HS-5 (cell line): Measurements from ENCODE around the gene CD151.

Experiments
- DNase-seq: peaks from one replicate; pipeline ENCODE4 v3.0.0-alpha.2; 2012; ENCODE audit warnings: low read depth

The CD151 gene

DNA sequence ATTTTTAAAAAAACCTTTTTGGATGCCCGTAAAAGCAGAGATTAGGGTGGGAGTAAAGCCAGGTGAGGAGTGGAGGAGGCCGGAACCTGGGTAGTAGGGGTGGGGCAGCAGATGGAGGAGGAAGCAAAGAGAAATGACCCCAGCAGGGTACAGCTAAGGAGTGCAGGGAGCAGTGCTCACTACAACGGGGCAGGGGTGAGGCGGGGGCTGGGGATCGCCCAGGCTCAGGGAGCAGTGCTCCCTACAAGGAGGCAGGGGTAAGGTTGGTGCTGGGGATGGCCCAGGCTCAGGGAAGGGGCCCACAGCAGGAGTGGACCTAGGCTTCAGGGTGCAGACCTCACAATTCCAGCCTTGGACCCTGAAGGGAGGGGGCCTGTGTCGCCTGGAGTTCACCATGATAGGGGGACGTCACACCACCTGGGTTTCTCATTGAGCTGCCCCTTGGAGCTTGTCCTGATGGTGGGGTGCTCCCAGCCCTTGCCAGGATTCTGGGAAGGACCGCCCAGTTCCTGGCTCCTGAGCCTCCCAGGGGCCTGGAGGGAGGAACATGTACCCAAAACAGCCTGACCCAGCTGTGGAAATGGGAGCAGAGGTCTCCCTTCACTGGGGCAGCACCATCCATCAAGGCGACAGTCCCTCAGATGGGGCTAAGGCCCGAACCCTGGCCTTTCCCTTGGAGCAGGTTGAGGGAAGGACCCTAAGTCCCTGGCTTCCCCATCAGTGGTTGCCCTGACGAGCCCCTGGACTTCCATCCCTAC, 16.9 kb upstream of the CD151 start:
- DNase-seq = no peak

DNA sequence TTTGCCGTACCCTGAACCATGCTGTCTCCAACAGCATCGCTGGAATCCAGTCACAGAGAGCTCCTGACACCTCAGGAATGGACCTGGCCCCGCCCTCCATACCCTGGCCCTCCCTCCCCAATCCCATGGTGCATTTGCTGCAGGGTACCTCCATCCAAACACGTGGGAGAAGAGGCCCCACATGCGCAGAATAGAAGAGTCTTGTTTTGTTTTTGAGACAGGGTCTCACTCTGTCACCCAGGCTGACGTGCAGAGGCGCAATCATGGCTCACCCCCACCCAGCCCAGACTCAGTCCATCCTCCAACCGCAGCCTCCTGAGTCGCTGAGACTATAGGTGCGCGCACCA, 16.3 kb upstream of the CD151 start:
- DNase-seq = no peak

DNA sequence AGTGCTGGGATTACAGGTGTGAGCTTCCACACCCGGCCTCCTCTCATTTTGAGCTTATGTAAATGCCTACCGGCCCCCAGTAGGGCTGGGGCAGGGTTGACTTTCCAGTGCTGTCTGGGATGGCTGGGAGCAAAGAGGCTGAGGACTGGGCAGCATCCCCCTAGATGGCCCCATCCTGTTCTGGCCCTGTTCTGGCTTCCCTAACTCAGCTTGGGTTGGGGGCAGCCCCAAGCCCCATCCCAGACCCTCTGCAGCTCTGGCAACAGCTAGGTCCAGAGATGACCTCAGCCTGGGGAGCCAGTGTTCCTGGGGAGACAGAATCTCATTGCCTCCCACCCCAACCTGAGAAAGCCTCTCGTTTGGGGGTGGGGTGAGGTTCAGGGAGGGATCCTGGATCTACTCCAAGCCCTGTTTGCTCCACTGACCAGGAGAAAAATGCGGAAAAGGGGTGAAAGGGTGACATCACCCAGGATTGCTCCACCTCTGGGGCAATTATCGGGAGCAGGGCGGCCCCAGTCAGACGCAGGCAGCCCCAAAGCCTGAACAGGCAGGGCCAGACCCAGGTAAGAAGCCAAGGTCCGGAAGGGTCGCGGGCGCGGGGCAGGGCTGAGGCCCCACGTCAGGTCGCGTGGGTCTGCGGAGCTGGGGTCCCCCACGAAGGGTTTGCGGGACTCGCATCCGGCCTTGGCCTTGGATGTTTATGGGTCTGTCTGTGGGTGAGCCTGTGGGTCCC, 14.2 kb upstream of the CD151 start, which contains the start of gene PNPLA2:
Gene PNPLA2 (plus strand): TSS at position 519 of the 733 bp plus-strand sequence. CDS start 805 bp downstream, outside the sequence.
- no peak for DNase-seq

DNA sequence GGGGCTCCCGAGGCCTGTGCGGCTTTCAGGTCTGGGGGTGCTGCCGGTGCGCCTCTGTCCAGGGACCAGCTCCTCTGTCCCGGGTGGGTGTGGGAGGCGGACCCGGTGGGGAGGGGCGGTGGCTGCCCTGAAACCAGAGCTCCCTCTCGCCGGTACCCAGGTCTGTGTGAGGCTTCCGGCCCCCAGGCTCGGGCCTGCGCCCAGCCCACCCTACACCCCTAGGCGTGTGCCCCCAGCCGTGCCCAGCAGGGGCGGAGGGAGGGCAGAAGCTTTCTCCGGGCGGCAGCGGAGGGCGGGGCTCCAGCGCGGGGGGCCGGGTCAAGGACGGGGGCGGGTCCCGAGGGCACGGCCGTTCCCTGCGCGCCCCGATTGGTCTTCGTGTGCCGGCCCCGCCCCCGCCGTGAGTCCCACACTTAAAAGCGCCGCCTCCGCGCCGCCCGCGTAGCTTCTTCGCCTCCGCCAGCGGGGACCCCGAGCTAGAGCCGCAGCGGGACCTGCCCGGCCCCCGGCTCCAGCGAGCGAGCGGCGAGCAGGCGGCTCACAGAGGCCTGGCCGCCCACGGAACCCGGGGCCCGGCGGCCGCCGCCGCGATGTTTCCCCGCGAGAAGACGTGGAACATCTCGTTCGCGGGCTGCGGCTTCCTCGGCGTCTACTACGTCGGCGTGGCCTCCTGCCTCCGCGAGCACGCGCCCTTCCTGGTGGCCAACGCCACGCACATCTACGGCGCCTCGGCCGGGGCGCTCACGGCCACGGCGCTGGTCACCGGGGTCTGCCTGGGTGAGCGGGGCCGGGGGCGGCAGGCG, 13.4 kb upstream of the CD151 start:
- no peak for DNase-seq

DNA sequence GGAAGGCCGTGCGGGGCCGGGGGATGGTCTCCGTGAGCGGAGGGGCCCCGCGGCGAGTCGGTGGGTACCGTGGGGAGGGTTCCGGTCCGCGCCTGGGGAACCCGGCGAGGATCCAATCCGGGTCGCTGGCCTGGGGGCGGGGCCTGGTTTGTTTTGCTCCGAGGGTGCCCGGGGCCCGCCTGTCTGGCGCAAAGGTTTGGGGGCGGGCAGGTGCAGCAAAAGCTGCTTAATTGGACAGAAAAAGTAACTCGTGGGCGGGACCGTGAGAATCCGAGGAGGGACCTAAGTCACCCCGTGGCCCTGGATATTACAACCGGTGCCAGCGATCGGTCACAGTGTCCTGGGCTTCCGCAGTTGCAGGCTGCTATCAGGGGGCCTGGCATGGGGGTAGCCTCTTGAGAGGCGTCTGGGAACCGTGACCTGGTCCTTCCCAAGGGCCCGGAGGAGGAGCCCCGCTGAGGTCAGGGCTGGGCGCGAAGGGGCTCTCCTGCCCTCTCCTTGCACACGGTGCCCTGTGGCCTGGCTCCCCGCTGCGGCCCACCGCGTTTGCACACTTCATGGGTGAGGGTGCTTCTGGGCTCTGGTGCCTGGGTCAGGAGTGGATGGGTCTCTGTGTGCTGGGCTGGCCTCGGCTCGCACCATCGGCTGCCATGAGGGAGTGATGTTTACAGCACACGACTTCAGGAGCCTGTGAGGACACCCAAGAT, 12.7 kb upstream of the CD151 start:
- no peak for DNase-seq

DNA sequence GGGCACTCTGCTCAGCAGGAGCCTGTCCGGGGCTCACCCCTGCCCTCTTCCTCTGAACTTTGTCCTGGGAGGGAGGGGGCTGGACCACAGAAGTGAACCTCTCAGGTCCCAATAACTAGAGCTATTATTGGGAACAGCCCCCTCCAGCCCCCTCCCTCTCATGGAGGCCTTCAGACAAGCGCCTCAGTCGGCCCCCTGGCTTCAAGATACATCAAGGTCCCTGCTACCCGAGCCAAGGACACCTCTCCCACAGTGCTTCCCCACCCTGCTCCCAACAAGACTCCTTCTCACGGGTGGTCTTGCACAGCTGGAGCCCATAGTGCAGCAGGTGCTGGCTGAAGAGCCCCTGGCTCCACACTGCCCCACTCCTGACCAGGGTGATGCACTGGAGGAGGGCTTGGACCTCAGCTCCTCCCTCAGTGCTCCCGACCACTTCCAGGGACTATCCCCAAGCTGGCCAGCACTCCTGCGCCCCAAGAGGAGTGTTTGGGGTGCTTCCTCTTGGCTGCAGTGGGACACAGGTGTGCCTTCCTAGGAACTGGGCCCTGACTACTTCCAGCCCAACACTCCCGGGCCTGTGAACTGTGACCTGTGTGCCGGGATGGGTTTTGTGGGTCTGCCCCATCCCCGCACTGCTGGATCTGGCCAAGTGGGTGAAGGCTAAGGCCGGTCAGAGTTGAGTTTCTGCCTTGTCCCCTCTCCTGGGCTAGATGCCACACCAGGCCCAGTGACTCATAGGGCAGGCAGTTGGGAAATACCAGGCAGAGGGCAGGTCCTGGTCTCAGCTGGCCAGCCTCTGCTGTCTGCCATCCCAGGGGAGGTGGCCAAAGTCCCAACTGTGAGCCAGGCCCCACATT, 11.9 kb upstream of the CD151 start:
- no peak for DNase-seq

DNA sequence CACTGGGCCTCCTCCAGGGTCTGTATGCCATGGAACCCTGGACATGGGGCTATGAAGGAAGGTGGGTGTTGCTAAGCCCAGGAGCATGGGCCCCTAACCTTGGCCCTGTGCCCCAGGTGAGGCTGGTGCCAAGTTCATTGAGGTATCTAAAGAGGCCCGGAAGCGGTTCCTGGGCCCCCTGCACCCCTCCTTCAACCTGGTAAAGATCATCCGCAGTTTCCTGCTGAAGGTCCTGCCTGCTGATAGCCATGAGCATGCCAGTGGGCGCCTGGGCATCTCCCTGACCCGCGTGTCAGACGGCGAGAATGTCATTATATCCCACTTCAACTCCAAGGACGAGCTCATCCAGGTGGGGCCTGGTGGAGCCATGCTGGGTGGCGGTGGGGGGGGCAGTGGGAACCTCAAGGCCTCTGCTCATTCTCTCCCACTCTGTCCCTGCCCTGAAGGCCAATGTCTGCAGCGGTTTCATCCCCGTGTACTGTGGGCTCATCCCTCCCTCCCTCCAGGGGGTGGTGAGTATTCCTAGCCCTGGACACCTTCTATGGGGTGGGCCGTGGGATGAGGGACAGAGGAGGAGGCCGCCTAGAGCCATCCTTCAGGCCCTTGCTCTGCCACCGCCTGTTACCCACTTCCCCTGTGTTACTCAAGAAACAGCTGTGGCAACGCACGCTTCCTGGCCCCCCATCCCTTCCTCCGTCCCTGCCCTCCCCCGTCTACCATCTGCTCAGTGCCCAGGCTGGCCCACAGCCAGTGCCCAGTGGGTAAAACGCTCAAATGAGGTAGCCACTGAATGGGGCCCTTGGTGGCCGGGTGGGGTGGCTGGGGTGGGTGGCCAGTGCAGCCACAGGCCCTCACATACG, 11.0 kb upstream of the CD151 start:
- no peak for DNase-seq

DNA sequence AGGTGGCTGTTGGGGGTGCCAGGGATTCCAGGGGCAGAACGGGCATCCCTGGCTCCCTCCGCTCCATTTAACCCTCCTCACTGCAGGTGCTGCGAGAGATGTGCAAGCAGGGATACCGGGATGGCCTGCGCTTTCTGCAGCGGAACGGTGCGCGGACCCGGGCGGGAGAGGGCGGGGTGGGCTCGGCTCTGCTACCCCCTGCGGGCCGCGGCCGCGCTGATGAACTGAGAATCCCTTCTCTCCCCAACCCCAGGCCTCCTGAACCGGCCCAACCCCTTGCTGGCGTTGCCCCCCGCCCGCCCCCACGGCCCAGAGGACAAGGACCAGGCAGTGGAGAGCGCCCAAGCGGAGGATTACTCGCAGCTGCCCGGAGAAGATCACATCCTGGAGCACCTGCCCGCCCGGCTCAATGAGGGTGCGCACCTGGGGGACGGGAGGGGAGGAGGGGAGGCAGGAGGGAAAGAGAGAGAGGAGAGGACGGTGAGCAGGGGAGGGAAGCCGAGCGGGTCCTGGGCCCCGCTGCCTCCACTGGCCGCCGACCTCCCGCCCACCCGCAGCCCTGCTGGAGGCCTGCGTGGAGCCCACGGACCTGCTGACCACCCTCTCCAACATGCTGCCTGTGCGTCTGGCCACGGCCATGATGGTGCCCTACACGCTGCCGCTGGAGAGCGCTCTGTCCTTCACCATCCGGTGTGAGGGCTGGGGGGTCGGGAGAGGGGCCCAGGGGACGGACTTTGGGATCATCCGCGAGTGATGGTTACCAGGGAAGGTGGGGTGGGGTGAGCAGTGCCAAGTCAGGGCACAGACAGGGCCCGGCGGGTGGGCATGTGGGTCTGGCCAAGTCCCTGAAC, 9.1 kb upstream of the CD151 start:
- DNase-seq = no peak

DNA sequence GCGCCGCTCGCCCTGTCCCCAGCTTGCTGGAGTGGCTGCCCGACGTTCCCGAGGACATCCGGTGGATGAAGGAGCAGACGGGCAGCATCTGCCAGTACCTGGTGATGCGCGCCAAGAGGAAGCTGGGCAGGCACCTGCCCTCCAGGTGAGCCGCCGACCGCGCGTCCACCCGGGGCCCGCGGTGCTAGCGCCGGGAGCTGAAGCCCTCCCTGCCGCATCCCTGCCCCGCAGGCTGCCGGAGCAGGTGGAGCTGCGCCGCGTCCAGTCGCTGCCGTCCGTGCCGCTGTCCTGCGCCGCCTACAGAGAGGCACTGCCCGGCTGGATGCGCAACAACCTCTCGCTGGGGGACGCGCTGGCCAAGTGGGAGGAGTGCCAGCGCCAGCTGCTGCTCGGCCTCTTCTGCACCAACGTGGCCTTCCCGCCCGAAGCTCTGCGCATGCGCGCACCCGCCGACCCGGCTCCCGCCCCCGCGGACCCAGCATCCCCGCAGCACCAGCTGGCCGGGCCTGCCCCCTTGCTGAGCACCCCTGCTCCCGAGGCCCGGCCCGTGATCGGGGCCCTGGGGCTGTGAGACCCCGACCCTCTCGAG, 8.4 kb upstream of the CD151 start:
- no peak for DNase-seq

DNA sequence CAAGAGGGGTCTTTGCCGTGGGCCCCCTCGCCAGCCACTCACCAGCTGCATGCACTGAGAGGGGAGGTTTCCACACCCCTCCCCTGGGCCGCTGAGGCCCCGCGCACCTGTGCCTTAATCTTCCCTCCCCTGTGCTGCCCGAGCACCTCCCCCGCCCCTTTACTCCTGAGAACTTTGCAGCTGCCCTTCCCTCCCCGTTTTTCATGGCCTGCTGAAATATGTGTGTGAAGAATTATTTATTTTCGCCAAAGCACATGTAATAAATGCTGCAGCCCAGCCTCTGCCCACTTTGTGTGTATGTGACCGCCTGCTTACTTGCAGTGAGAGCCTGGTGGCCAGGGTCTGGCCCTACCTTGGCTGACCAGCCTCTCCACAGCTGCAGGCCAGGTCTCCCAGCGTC, 7.8 kb upstream of the CD151 start:
- no peak for DNase-seq

DNA sequence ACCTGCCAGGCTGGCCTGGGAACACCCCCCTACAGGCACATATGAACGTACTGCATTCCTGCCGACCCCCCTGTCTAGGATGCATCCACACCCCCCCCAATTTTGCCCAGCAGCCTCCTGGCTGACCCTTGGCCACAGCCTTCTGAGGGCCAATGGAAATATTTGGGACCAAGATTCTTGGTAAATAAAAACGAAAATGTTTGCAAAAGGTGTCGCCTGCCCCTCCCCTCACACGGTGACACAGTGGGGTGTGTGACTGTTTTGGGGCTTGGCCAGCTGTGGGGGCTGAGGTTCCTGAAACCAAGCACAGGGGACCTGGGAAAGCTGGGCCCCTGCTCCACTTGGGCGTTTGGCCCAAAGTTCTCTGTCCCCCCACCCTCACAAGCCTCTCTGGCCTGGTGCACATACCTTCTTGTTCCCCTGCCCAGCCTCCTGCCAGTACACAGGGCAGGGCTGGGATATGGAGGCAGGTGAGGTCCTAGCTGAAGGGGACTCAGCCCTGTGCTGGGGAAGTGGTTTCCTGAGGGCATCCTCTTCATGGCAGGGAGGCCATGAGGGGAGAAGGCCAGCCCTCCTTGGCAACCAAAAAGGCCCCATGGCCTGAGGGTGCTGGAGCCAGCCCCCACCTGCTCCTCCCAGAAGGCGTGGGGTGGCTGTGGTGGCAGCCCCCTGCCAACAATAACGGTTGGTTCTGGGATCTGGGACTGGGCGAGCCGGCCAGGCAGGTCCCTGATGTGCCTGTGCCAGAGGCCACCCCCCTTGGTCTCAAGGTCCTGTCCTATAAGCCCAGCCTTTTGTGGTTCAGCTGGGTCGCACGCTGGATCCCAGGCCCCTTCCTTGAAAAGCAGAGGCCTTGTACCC, 7.2 kb upstream of the CD151 start:
- DNase-seq = no peak

DNA sequence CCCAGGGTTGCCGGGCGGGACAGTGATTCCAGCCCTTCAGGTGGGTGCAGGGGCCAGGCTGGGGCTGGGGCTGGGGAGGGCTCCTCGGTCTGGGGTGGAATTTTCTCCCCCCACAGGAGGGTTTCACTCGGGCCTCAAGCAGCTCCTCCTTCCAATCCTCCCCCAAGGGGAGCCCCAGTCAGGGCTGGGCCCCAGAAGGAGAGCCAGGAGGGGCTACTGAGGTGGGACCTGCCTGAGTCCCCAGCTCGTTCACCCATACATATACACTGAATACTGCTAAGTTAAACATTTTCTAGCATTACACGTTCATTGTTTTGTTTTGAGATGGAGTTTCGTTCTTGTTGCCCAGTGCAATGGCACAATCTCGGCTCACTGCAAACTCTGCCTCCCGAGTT, 6.5 kb upstream of the CD151 start:
- DNase-seq = no peak

DNA sequence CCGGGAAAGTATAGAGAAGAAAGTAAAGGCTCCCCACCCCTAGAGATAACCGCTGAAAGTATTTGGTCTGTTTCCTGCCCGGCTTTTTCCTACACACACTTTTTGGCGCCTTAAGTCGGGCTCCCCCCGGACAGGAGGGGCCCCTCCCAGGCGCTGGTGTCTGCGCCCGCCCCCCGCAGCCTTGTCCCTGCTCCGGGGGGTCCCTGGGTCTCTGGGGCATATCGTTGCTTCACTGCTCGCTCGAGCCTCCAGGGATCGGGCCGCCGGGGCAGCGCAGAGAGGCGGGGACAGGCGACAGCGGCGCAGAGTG, 6.0 kb upstream of the CD151 start:
- DNase-seq = no peak

DNA sequence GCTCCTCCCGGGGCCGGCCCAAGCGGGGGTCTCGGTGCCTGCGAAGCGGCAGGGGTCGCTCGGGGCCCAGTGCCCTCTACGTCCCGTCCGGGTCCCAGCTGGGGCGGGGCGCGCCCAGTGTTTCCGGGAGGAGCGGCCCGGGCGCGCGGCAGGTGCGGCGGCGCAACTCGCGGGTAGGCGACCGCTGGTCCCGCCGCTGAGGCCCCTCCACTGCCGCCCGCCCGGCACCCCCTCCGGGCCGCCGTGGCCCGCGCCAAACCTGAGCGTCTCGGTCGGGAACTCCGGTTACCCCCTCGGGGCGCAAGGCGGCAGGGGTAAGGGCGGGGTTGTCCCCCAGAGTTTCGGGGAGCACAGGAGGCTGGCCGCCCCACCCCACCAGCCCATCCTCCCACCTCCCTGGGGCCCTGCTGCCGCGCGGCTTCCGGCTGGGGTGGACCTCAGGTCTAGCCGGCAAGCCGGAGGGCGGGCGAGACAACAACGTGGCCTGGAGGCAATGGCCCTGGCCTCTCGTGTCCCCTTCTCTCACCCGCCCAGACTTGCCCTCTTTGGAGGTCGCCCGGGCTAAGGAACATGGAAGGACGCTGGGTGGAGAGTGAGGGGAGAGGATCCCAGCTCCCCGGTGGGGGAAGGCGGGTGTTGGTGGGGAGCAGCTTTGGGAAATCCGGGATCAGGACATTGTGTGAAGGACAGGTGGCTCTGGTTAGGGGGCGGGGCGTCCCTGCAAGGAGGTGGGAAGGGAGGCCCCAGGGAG, 5.4 kb upstream of the CD151 start:
- no peak for DNase-seq

DNA sequence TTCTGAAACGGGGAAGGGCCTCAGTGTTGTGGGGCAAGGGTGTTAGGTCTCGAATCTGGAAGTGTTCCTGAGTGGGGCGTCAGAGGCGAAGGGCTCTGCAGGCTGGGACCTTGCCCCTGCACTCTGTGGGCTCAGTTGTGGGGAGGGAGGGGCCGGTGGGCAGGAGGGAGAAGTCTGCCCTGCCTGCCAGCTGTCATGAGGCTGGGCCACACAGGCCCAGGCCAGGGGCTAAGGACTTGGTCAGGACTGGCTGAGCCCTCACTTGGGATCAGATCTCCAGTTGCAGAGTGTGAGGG, 4.9 kb upstream of the CD151 start, which contains the start of gene CRACR2B:
Gene CRACR2B (plus strand): TSS at position 23 of the 296 bp plus-strand sequence. CDS start 689 bp downstream, outside the sequence.
- no peak for DNase-seq

DNA sequence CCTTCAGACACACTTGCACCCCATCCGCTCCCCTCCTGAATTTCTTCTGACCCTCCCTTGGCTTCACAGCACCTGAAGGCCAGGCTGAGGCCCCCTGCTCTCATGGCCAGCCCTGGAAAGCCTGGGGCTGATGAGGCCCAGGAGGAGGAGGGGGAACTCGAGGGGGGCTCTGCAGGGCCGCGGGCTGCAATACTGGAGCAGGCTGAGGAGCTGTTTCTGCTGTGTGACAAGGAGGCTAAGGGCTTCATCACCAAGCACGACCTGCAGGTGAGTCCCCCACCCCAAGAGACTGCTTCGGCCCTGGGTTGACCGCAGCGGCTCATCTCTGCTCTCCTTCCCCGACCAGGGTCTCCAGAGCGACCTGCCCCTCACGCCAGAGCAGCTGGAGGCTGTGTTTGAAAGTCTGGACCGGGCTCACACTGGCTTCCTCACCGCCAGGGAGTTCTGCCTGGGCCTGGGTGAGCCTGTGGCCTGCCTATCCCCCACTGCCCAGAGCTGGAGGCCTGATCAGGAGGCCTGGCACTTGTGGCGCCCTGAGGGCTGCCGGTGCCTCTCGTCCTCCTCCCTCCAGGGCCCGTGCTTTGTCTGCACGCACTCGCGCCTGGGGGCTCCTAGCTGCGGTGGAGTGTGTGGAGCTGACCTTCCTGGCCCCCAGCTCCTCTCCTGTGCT, 4.1 kb upstream of the CD151 start:
- DNase-seq = no peak
